ENCODE data around the gene SETD6. TPM values are rescaled to one million over a fixed set of nuclear protein-coding genes. Genes with fewer than 3 reads are reported as not detected.

The SETD6 gene
- total RNA-seq, 1 donor from 2014 or later: 15.7 TPM

- intact Hi-C loops (cut with micrococcal nuclease): no loop called here
Observed at GRCh38 chr16:58507195-58507962, 7.9 kb upstream of the SETD6 start.

GRCh38 chr16:58507963-58508670, 7.2 kb upstream of the SETD6 start:
- intact Hi-C loops (cut with micrococcal nuclease): no loop called here

GRCh38 chr16:58508671-58509251, 6.6 kb upstream of the SETD6 start:
- intact Hi-C loops (cut with micrococcal nuclease): no loop called here

- intact Hi-C loops (cut with micrococcal nuclease): no loop called here
Observed at GRCh38 chr16:58509256-58510096, 5.8 kb upstream of the SETD6 start.

GRCh38 chr16:58510097-58510775, 5.1 kb upstream of the SETD6 start:
- intact Hi-C loops (cut with micrococcal nuclease): no loop called here

- intact Hi-C loops (cut with micrococcal nuclease): no loop called here
Observed at GRCh38 chr16:58510776-58511628, 4.3 kb upstream of the SETD6 start.

- intact Hi-C loops (cut with micrococcal nuclease): loop anchor here (1.0 kb wide), 1 partner anchor 149 kb away; no protein-coding TSS in a partner anchor
Observed at GRCh38 chr16:58511933-58512815, 3.1 kb upstream of the SETD6 start.

- intact Hi-C loops (cut with micrococcal nuclease): no loop called here
Observed at GRCh38 chr16:58513874-58514273, 1.4 kb upstream of the SETD6 start.

GRCh38 chr16:58515871-58516767, 802 bp downstream of the SETD6 start:
- intact Hi-C loops (cut with micrococcal nuclease): loop anchor here (1.0 to 5.0 kb wide), 3 partner anchors 41 to 166 kb away; partner anchors contain the start of genes CNOT1 and SLC38A7

GRCh38 chr16:58516768-58517107, 1.4 kb downstream of the SETD6 start:
- intact Hi-C loops (cut with micrococcal nuclease): loop anchor here (5.0 kb wide), 2 partner anchors 41 to 166 kb away; partner anchors contain the start of gene SLC38A7

- intact Hi-C loops (cut with micrococcal nuclease): loop anchor here (5.0 kb wide), 2 partner anchors 39 to 164 kb away; partner anchors contain the start of gene SLC38A7
Observed at GRCh38 chr16:58518083-58518979, 3.0 kb downstream of the SETD6 start.

- intact Hi-C loops (cut with micrococcal nuclease): loop anchor here (5.0 kb wide), 2 partner anchors 38 to 163 kb away; partner anchors contain the start of gene SLC38A7
Observed at GRCh38 chr16:58518980-58519368, 3.7 kb downstream of the SETD6 start.

GRCh38 chr16:58519707-58520106, 4.4 kb downstream of the SETD6 start:
- intact Hi-C loops (cut with micrococcal nuclease): loop anchor here (5.0 kb wide), 2 partner anchors 38 to 163 kb away; partner anchors contain the start of gene SLC38A7

- intact Hi-C loops (cut with micrococcal nuclease): no loop called here
Observed at GRCh38 chr16:58530179-58530578, 14.9 kb downstream of the SETD6 start.

GRCh38 chr16:58532414-58532813, 17.1 kb downstream of the SETD6 start:
- intact Hi-C loops (cut with micrococcal nuclease): no loop called here

- intact Hi-C loops (cut with micrococcal nuclease): no loop called here
Observed at GRCh38 chr16:58533751-58534470, 18.6 kb downstream of the SETD6 start.

Data from T-helper 2 cell treated with Interferon-gamma antibody and Interleukin-4, amounts not matched to agents 100 ng/mL and 5 ng/mL, for 36 hours (primary cell).